HG02970 (cell line): ENCODE results near the gene INIP.
A peak's percentile ranks its signal among the peaks of the same experiment; 100 is the strongest.

Experiments
- ATAC-seq: cut with Tn5 transposase; IDR thresholded peaks from one replicate; pipeline ENCODE4 v1.9.1; 2021; ENCODE audit warnings: mild to moderate bottlenecking, moderate library complexity, moderate number of reproducible peaks; ENCODE audit not compliant: unreplicated experiment, low FRiP score

Gene INIP, protein sequence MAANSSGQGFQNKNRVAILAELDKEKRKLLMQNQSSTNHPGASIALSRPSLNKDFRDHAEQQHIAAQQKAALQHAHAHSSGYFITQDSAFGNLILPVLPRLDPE

DNA sequence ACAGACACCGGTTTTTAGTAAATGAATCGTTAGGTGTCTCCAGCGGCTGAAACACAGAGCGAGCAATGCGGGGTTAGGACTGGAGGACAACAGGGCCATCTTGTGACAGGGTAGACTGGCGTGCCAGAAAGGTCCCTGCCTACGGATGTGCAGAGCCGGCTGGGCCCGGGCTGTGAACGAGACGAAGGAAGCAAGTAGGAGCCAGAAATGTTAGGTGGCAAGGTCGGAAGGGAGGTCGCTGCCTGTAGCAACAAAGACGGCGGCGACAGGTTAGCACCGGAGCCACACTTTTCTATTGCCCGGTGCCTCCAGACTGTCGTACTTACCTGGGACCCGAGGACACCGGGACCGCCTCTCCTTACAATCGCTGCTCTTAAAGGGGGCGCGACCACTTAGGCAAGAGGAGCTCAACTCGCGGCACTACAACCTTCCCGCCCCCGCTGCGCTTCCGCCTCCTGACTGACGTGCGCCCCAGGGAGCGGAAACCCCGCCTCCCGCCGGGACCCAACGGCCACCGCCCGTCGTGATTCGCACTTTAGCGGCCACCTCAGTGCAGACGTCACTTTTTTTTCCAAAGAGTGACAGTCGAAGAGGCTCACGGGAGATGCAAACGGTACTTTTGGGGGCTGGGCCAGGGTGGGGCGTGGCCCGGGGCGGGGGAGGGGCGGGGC lies at the start of gene INIP:
TSS of gene INIP (minus strand) at position 457 of the 671 bp plus-strand sequence. CDS start 1,632 bp downstream, outside the sequence.
- ATAC-seq = peak; percentile 94

DNA sequence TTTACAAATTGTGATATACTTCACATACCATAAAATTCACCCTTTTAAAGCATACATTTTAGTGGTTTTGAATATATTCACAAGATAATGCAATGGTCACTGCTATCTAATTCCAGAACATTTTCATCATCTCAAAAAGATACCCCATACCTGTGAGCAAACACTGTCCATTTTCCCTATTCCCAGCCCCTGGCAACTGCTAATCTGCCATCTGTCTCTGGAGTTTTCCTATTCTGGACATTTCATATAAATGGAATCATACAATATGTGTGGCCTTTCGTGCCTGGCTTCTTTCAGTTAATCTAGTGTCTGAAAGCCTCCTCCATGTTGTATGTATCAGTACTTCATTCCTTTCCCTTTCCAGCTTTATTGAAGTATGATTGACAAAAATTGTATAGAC lies 47.4 kb upstream of the INIP start:
- no peak for ATAC-seq

DNA sequence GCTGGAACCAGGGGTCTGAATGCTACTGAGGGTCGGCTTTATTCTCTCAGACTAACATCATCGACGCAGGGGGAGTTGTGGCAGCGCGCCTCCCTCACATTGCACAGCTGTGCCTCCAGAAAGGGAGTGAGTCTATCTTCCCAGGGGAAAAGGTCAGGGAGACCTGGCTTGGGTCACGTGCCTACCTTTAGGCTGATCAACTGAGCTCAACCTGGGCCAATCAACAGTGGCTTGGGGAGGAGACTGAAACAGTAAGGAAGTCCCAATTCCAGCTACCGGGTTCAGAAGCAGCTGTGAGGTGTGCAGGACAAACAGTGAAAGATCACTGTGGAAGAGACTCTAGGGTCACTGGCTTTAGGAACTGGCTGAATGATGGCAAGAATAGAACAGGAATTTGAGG lies 46.9 kb upstream of the INIP start:
- no peak for ATAC-seq

GRCh38 chr9:112764344-112764743 lies 46.4 kb upstream of the INIP start:
- ATAC-seq = no peak

DNA sequence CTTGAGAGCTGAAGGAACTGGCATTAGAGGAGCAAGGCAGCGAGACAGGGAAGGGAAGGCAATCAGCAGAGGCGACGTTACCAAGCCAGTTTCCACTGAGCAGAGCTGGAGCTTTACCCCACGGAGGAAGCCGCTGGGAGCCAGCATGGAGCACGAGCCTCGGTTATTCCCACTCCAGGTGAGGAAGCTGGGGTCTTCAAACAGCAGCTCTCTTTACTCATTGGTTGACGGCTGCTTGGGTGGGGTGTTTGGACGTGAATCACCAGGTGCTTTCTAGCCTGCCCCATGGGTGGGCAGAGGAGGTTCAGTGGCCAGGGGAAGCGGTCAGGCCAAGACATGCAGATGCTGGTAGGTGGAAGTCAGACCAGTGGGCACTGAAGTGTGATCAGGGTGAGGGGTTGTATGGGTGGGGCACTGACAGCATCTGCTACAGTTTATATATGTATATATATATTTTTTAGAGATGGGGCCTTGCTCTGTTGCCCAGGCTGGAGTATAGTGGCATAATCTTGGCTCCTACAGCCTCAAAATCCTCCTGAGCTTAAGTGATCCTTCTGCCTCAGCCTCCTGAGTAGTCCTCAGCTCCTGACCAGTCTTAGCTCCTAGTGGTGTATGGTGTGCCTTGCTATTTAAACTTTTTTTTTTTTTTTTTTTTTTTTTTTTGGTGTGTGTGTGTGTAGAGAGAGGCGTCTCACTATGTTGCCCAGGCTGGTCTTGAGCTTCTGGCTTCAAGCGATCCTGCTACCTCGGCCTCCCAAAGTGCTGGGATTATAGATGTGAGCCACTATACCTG lies 45.0 kb upstream of the INIP start:
- no peak for ATAC-seq

DNA sequence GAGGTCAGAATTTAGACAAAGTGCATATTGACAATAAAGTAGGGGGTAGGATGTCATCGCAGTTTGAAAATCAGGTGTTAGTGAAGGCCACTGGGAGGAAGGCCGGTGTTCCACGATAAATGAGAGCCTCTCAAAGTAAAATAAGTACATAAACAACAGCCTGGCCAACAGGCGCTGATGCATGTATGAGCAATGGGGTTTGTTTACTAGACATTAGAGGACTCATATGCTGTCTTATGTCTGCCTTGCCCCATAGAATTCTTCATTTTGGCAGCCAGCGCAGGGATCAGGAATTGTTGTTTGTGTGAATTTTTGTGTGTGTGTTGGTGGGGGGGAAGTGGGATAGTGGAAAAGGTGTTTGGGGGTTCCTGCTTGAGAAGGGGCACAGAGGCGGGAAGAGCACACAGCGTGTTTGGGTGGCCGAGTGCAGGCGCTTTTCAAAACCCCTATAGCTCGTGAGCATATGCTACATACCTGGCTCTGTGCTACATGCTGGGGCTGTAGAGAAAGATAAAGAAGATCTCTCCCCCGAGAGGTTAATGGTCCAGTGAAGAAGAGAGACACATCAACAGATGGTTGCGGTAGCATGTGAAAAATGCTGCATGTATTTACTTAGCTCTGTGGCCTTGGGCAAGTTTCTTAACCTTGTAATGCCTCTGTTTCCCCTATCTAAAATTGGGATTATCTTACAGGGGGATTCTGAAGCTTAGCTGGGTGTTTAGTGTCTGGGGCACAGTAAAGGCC lies 44.2 kb upstream of the INIP start:
- no peak for ATAC-seq

GRCh38 chr9:112760821-112761220 lies 42.9 kb upstream of the INIP start:
- ATAC-seq = no peak

DNA sequence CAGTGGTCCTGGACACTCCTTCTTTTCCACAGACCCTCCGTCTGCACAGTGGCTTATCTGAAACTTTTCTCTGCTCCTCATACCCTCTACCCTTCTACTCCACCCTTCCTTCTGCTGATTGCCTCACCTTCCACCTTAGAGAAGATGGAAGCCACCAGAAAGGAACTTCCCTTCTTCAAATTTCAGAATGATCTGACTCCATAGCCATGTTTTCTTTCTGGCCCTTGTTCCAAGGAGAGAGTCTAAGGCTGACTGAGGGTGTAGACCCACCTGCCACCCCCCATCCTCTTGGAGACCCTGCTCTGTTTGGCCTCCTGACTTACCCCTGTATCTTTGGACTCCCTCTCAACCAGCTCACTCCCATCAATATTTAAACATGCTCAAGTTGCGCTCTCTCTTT lies 40.0 kb upstream of the INIP start:
- ATAC-seq = no peak

DNA sequence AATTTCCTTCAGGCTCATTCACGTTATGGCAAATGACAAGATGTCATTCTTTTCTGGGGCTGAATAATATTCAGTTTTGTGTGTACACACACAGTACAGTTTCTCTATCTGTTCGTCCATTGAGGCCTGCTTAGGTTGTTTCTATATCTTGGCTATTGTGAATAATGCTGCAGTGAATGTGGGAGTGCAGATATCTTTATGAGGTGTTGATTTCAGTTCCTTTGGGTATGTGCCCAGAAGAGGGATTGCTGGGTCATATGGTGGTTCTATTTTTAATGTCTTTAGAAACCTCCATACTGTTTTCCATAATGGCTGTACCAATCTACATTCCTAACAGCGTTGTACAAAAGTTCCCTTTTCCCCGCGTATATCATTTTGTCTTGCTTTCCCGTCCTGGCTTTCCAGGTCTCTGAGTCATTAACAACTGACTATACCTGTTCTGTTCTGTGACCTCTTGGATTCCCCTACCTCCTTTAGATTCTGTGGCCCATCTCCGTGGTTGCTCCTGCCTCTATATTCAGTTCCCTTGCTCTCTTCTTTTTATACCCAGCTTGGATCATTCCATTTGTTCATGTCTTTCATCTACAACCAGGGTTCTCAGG lies 39.5 kb upstream of the INIP start:
- ATAC-seq = no peak

DNA sequence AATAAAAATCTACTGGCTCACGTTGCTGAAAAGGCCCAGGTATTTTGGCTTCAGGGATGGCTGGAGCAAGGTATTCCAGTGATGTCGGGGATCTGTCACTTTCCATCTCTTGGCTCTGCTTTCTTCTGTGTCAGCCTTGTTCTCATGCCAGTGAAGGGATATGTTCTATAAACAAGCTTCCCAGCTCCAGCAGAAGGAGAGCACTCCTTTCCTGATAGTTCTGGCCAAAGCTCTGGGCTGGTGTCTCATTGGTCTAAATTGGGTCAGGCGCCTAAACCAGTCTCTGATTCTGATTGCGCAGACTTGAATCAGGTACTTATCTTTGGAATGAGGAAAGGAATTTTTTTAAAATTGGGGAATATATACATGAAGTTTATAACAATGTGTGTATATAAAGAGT lies 37.8 kb upstream of the INIP start:
- no peak for ATAC-seq

GRCh38 chr9:112755016-112755427 lies 37.1 kb upstream of the INIP start:
- no peak for ATAC-seq

GRCh38 chr9:112754578-112754977 lies 36.7 kb upstream of the INIP start:
- no peak for ATAC-seq

DNA sequence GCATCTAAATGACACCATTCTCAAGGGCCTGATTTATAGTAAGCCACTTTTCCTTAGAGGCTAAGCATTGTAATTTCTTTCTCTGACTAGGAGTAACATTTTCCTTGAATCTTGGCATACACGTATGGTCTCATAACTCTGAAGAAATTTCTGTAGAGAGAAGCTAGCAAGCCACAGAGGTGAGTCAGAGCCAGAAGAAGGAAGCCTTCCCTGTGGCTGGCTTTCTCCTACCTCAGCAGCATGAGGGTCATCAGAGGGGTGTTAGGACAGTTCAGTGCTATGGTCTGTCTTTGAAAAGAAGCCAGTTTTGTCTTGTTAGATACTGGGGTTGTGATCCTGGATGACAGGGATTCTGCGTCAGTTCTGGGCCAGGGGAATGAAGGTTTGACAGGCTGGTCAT lies 35.8 kb upstream of the INIP start:
- ATAC-seq = no peak

DNA sequence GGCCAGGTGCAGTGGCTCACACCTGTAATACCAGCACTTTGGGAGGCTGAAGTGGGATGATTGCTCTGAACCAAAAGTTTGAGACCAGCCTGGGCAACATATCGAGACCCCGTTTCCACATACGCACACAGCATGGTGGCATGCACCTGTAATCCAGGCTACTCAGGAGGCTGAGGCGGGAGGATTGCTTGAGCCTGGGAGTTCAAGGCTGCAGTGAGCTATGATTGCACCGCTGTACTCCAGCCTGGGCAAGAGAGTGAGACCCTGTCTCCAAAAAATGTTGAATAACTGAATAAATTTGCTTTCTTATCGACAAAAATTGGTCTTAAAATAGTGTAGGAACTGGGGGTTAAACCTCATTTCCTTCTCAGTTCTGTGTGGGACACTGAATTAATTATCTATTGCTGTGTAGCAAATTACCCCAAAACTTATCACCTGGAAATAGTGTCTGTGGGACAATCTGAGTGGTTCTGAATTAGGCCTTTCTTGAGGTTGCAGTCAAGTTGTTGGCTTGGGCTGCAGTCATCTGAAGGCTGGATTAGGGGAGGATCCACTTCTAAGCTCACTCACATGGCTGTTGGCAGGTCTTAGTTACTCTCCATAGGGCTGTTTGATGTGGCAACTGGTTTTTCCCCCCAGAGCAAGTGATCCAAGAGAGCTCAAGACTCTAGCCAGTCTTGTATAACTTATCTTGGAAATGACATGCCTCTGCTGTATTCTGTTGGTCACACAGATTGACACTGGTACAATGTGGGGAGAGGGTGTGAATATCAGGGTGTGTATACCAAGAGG lies 34.6 kb upstream of the INIP start:
- no peak for ATAC-seq

- peak; percentile 18 for ATAC-seq
Observed at GRCh38 chr9:112751056-112751795, 33.3 kb upstream of the INIP start.

DNA sequence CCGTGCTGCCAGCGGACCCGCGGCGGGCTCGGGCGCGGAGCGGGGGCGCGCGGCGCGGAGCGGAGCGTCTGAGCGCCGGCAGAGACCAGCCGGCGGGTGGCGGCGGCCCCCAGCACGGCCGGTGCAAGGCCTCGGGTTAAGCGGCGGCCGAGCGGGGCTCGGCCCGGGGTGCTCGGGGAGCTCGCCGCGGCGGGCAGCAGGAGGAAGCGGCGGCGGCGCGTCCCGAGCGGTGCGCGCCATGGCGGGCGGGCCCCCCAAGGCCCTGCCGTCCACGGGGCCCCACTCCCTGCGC lies 32.8 kb upstream of the INIP start:
- no peak for ATAC-seq

GRCh38 chr9:112750016-112750763 lies 32.3 kb upstream of the INIP start, which contains the start of gene SNX30:
TSS of gene SNX30 (plus strand) at chr9:112750760. CDS start at chr9:112751002, 242 bp downstream.
- ATAC-seq = peak; percentile 83

GRCh38 chr9:112747094-112747493 lies 29.2 kb upstream of the INIP start:
- ATAC-seq = no peak

- ATAC-seq = no peak
Observed at GRCh38 chr9:112744177-112744576, 26.3 kb upstream of the INIP start.
